K562 (cell line): ENCODE data around the gene CCP110. TPM values are rescaled to one million over a fixed set of nuclear protein-coding genes. Genes with fewer than 3 reads are reported as not detected.

Source experiments
- CHAMP1 ChIP-seq: fragments of 450-650 bp; IDR thresholded peaks from 2 replicates; pipeline ENCODE4 v1.6.1; 2016; ENCODE audit warnings: mild to moderate bottlenecking
- PKNOX1 ChIP-seq: fragments of 450-650 bp; IDR thresholded peaks from 2 replicates; pipeline ENCODE4 v1.6.1; 2016
- POLR2H ChIP-seq: IDR thresholded peaks from 2 replicates; pipeline ENCODE4 v1.6.1; 2016; ENCODE audit warnings: missing genetic modification characterization, low read depth, mild to moderate bottlenecking, control low read depth, missing compliant biosample characterization, moderate library complexity
- TGIF2 ChIP-seq: sonication (generic); formaldehyde crosslinking; IDR thresholded peaks from 2 replicates; pipeline ENCODE4 v1.8.1; 2022; ENCODE audit warnings: mild to moderate bottlenecking, missing genetic modification reagents, moderate library complexity
- U2AF2 ChIP-seq: fragments of 200-400 bp; formaldehyde crosslinking; optimal IDR thresholded peaks from 2 replicates; pipeline ENCODE3; 2017; ENCODE audit warnings: low read depth, mild to moderate bottlenecking, low read length
- ZC3H11A ChIP-seq: IDR thresholded peaks from 2 replicates; pipeline ENCODE4 v1.6.1; 2012; ENCODE audit warnings: low read depth, low read length, improper control_type of control experiment
- ZMIZ1 ChIP-seq, 2 experiments: fragments of 150-350 bp in 1 of 2; IDR thresholded peaks; 2 replicates each; pipeline ENCODE4 v1.6.1; 2012 to 2016; ENCODE audit warnings: low read depth in 2 of 2, low read length in 2 of 2, mild to moderate bottlenecking in 1 of 2, moderate library complexity in 1 of 2
- ZNF134 ChIP-seq: fragments of 250-450 bp; sonication (Bioruptor Pico); conservative IDR thresholded peaks from 2 replicates; pipeline ENCODE4 v1.4.0; 2020
- ZNF197 ChIP-seq: fragments of 200-800 bp; sonication (Bioruptor generic); IDR thresholded peaks from 2 replicates; pipeline ENCODE4 v1.6.1; 2016; ENCODE audit warnings: low read depth, missing genetic modification characterization, missing compliant biosample characterization
- ZNF384 ChIP-seq: IDR thresholded peaks from 2 replicates; pipeline ENCODE4 v1.6.1; 2012; ENCODE audit warnings: low read depth, low read length, improper control_type of control experiment
- ZNF551 ChIP-seq: fragments of 250-450 bp; sonication (Bioruptor Pico); IDR thresholded peaks from 2 replicates; pipeline ENCODE4 v1.5.0; 2021; ENCODE audit warnings: mild to moderate bottlenecking, moderate library complexity
- polyA plus RNA-seq, 8 experiments: library from polyadenylated mRNA; depleted of rRNA in 4 of 8; stranded (reverse) in 5 of 8; unstranded in 3 of 8; fragments of >200 nt; fragmentation: Nextera tagmentation in 2 of 8; fragmentation: Illumina TruSeq in 1 of 8; extraction: Ambion mirVana in 2 of 8; extraction: Trizol in 1 of 8; gene quantifications; 2 replicates each; pipeline versions ENCODE4 v1.2.1 to v1.2.3, GENCODE V29; 2011 to 2014; ENCODE audit warnings: inconsistent platforms in 1 of 8, missing spikeins in 1 of 8
- total RNA-seq, 7 experiments: library from RNA; depleted of rRNA in 6 of 7; stranded (reverse); fragments of >200 nt in 6 of 7; fragmentation: Illumina TruSeq in 2 of 7; extraction: Trizol in 2 of 7; gene quantifications; 2 replicates each; pipeline versions ENCODE4 v1.2.1 to v1.2.3, GENCODE V29; 2011 to 2021; ENCODE audit warnings: low replicate concordance in 1 of 7
- TF ChIP-seq, protein P1 (sequence below): fragments of 250-450 bp; sonication (Bioruptor Pico); IDR thresholded peaks from 2 replicates; pipeline ENCODE4 v1.5.0; 2022; ENCODE audit warnings: mild to moderate bottlenecking

The CCP110 gene
- total and polyA plus RNA-seq, 9 of the 15 experiments (the other 6 are each of a cell fraction or from before 2014, with no cell fraction given) = 3.5 to 16.1 (median 12.1) TPM

- TF ChIP-seq ZNF551 (no peak), ZC3H11A (no peak), U2AF2 (no peak), PKNOX1 (no peak), CHAMP1 (no peak), ZNF384 (no peak), ZNF134 (CRISPR knock-in tag) (no peak), TGIF2 (CRISPR knock-in tag) (no peak), POLR2H (tag) (no peak), ZMIZ1 (IDR thresholded peaks at IDR 0.05; ENCODE audit: low read depth in 2 of 2, low read length in 2 of 2) (no peak), ZNF197 (CRISPR knock-in tag) (no peak)
- TF ChIP-seq, protein P1, sequence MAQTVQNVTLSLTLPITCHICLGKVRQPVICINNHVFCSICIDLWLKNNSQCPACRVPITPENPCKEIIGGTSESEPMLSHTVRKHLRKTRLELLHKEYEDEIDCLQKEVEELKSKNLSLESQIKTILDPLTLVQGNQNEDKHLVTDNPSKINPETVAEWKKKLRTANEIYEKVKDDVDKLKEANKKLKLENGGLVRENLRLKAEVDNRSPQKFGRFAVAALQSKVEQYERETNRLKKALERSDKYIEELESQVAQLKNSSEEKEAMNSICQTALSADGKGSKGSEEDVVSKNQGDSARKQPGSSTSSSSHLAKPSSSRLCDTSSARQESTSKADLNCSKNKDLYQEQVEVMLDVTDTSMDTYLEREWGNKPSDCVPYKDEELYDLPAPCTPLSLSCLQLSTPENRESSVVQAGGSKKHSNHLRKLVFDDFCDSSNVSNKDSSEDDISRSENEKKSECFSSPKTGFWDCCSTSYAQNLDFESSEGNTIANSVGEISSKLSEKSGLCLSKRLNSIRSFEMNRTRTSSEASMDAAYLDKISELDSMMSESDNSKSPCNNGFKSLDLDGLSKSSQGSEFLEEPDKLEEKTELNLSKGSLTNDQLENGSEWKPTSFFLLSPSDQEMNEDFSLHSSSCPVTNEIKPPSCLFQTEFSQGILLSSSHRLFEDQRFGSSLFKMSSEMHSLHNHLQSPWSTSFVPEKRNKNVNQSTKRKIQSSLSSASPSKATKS (CRISPR knock-in tag) = no peak
- TF ChIP-seq, all 486 proteins: peak for 0
Observed at GRCh38 chr16:19563377-19563776, 39.6 kb downstream of the CCP110 start (continued).
